Fibroblast of gingiva (primary cell): ENCODE measurements around the gene HLA-DOA.

Source experiments
- DNase-seq: peaks from one replicate; pipeline ENCODE4 v3.0.0-alpha.2; 2011; ENCODE audit warnings: low read depth

Gene HLA-DOA

GRCh38 chr6:32977272-32977952 lies 32.0 kb downstream of the HLA-DOA start:
- DNase-seq: no peak

GRCh38 chr6:32976334-32977069 lies 32.9 kb downstream of the HLA-DOA start:
- DNase-seq: no peak

- no peak for DNase-seq
Measured at GRCh38 chr6:32975886-32976285, 33.5 kb downstream of the HLA-DOA start.

GRCh38 chr6:32974541-32975308 lies 34.7 kb downstream of the HLA-DOA start:
- no peak for DNase-seq

GRCh38 chr6:32974016-32974333 lies 35.4 kb downstream of the HLA-DOA start:
- peak; percentile 58 for DNase-seq

- DNase-seq: no peak
Measured at GRCh38 chr6:32973144-32974015, 36.0 kb downstream of the HLA-DOA start.

- no peak for DNase-seq
Measured at GRCh38 chr6:32972353-32973143, 36.8 kb downstream of the HLA-DOA start.

- peak; percentile 100 for DNase-seq
Measured at GRCh38 chr6:32971581-32972352, 37.6 kb downstream of the HLA-DOA start.

- DNase-seq: no peak
Measured at GRCh38 chr6:32971242-32971580, 38.2 kb downstream of the HLA-DOA start.

- peak; percentile 96 for DNase-seq
Measured at GRCh38 chr6:32970413-32971241, 38.8 kb downstream of the HLA-DOA start.

- DNase-seq: peak; percentile 96
Measured at GRCh38 chr6:32969685-32970412, 39.5 kb downstream of the HLA-DOA start.

GRCh38 chr6:32968867-32969684 lies 40.3 kb downstream of the HLA-DOA start:
- peak; percentile 83 for DNase-seq

- DNase-seq: peak; percentile 95
Measured at GRCh38 chr6:32968093-32968866, 41.1 kb downstream of the HLA-DOA start, which contains the start of gene BRD2. BRD2 (plus strand) TSS chr6:32968594; CDS start chr6:32972899, 4,305 bp downstream.

- peak; percentile 38 for DNase-seq
Measured at GRCh38 chr6:32967151-32968091, 42.0 kb downstream of the HLA-DOA start.

- no peak for DNase-seq
Measured at GRCh38 chr6:32964776-32965175, 44.6 kb downstream of the HLA-DOA start.

- no peak for DNase-seq
Measured at GRCh38 chr6:32963866-32964265, 45.5 kb downstream of the HLA-DOA start.
